Fibroblast of skin of back (primary cell): ENCODE data around the gene OR7A5.
"Not testable (repeated sequence)": the region's sequence is repeated elsewhere in the genome, so short reads cannot be mapped to it uniquely, and the experiment has no call there.

ENCODE experiments used
- DNase-seq: peaks from one replicate; pipeline ENCODE4 v3.0.0-alpha.2; 2013

The OR7A5 gene

GRCh38 chr19:14784730-14785101 is 50.3 kb downstream of the OR7A5 start:
- DNase-seq = peak; percentile 31

DNA sequence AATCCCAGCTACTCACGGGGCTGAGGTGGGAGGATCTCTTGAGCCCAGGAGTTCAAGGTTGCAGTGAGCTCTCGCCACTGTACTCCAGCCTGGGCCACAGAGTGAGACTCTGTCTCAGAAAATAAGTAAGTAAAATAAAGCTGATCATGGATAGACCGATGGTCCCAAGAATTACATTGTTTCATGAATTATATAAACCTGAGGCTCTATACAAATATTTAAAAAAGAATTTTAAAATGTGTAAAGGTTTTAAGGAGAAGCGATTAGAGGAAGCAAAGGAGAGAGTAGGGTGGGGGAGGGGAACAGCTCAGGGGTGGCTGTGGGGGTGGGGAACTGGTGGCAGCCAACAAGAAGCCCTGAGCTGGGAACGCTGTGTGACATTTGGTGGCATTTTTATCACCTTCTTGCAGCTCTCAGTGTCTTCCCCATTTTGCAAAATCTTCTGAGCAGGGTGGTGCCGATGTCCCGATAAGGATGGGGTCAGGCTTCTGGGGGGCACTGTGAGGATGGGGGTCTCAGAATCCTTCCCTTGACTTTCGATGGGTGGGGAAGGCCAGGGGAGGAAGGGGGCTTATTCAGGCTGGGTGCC is 51.5 kb downstream of the OR7A5 start:
- DNase-seq = not testable (repeated sequence)

GRCh38 chr19:14782626-14783409 is 52.2 kb downstream of the OR7A5 start:
- DNase-seq = no peak

DNA sequence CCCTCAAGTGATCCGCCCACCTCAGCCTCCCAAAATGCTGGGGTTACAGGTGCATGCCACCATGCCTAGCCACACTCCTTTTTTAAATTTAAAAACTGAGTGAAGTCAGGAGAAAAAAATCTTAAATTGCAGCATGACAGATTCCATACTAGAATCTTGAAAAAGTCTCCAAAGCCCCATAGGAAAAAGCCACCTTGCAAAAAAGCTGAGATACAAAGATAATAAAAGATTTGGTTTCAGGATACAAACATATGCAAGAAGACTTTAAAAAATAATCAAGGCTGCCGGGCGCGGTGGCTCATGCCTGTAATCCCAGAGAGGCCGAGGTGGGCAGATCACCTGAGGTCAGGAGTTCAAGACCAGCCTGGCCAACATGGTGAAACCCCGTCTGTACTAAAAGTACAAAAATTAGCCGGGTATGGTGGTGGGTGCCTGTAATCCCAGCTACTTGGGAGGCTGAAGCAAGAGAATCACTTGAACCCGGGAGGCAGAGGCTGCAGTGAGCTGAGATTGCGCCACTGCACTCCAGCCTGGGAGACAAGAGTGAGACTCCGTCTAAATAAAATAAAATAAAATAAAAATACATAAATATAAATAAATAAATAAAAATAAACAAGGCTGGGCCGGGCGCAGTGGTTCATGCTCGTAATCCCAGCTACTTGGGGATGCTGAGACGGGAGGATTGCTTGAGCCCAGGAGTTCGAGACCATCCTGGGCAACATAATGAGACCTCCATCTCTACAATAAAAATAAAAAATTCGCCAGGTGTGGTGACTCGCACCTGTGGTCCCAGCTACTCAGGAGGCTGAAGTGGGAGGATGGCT is 53.1 kb downstream of the OR7A5 start:
- DNase-seq = not testable (repeated sequence)

GRCh38 chr19:14780622-14781225 is 54.3 kb downstream of the OR7A5 start:
- not testable (repeated sequence) for DNase-seq

DNA sequence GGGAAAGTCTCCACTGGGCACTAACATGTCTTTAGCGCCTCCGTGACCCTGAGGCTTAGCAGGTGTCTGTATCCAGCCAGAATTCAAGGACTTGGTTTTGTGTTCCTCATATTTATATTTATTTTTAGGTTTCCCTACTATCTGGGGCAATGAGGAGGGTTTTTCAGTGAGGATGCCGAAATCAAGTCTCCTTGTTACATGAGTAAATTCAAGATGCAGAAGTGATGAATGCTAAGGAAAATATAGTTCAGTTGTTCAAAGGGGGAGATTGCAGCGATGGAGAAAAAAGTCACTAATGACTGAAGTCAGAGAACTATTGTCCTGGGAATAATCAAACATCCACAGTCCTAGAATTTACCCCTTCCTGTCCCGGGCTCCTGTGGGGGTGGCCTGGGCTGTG is 55.8 kb downstream of the OR7A5 start:
- DNase-seq = no peak

- not testable (repeated sequence) for DNase-seq
Measured at GRCh38 chr19:14778110-14778845, 56.7 kb downstream of the OR7A5 start, which contains the start of gene ADGRE2. Gene ADGRE2, minus strand, starts transcription at chr19:14778560. Its CDS starts 1,804 bp downstream, at chr19:14776756.

DNA sequence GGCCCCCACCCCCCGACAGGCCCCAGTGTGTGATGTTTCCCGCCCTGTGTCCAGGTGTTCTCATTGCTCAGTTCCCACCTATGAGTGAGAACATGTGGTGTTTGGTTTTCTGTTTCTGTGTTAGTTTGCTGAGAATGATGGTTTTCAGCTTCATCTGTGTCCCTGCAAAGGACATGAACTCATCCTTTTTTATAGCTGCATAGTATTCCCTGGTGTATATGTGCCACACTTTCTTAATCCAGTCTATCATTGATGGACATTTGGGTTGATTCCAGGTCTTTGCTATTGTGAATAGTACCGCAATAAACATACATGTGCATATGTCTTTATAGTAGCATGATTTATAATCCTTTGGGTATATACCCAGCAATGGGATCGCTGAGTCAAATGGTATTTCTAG is 57.3 kb downstream of the OR7A5 start:
- DNase-seq = not testable (repeated sequence)
